Activated CD8-positive, alpha-beta memory T cell treated with anti-CD3 and anti-CD28 coated beads, Interleukin-2, amount 50 U/mL, for 24 hours (primary cell): ENCODE measurements around the gene FTL.
"Not testable (repeated sequence)": the region's sequence is repeated elsewhere in the genome, so short reads cannot be mapped to it uniquely, and the experiment has no call there.

Experiments
- DNase-seq: peaks from one replicate; pipeline ENCODE4 v3.0.0-alpha.2; 2020; ENCODE audit errors: extremely low read depth

The FTL gene

GRCh38 chr19:48965040-48965805 is at the start of gene FTL:
Gene FTL, plus strand, starts transcription at chr19:48965309. Its CDS starts 199 bp downstream, at chr19:48965508.
- DNase-seq, result peak; percentile 78

- no peak for DNase-seq
These were observed 49.4 kb upstream of the FTL start for GRCh38 chr19:48915757-48916156.

GRCh38 chr19:48918071-48918470 is 47.0 kb upstream of the FTL start:
- no peak for DNase-seq

GRCh38 chr19:48918801-48919247 is 46.3 kb upstream of the FTL start:
- no peak for DNase-seq

GRCh38 chr19:48919271-48919670 is 45.8 kb upstream of the FTL start:
- DNase-seq, result not testable (repeated sequence)

GRCh38 chr19:48920949-48921348 is 44.2 kb upstream of the FTL start:
- no peak for DNase-seq

GRCh38 chr19:48921721-48922500 is 43.2 kb upstream of the FTL start:
- DNase-seq, result no peak

GRCh38 chr19:48922548-48923490 is 42.3 kb upstream of the FTL start:
- no peak for DNase-seq

- DNase-seq, result no peak
These were observed 39.8 kb upstream of the FTL start for GRCh38 chr19:48925240-48925843.

- not testable (repeated sequence) for DNase-seq
These were observed 39.2 kb upstream of the FTL start for GRCh38 chr19:48925890-48926289.

GRCh38 chr19:48926909-48927308 is 38.2 kb upstream of the FTL start:
- DNase-seq, result no peak

GRCh38 chr19:48927692-48928091 is 37.4 kb upstream of the FTL start:
- not testable (repeated sequence) for DNase-seq

GRCh38 chr19:48928164-48929025 is 36.7 kb upstream of the FTL start:
- no peak for DNase-seq

- DNase-seq, result peak; percentile 39
These were observed 31.7 kb upstream of the FTL start, which contains the start of gene DHDH for GRCh38 chr19:48933382-48933932. Gene DHDH, plus strand, starts transcription at chr19:48933699. Its CDS starts 23 bp downstream, at chr19:48933722.

- no peak for DNase-seq
These were observed 30.3 kb upstream of the FTL start for GRCh38 chr19:48934837-48935236.

GRCh38 chr19:48935864-48936263 is 29.2 kb upstream of the FTL start:
- DNase-seq, result no peak

GRCh38 chr19:48938256-48938655 is 26.9 kb upstream of the FTL start:
- no peak for DNase-seq

GRCh38 chr19:48940902-48941301 is 24.2 kb upstream of the FTL start:
- DNase-seq, result no peak

GRCh38 chr19:48943081-48943480 is 22.0 kb upstream of the FTL start:
- no peak for DNase-seq

- no peak for DNase-seq
These were observed 19.7 kb upstream of the FTL start for GRCh38 chr19:48945415-48945814.
